Tibial artery (tissue), 4 donors: ENCODE results near the gene KLF13.
A peak's percentile ranks its signal among the peaks of the same experiment; 100 is the strongest.

Experiments used
- DNase-seq, 2 donors: peaks; one replicate each; pipeline ENCODE4 v3.0.0-alpha.2; 2019
- H3K27ac ChIP-seq, 2 donors: fragments of 200-600 bp; sonication (generic) in 1 of 2; 1 replicate in 1 of 2; 2 replicates in 1 of 2; pipeline ENCODE4 v1.5.1; 2018 to 2019; ENCODE audit warnings: mild to moderate bottlenecking in 1 of 2
- H3K27me3 ChIP-seq, 2 donors: fragments of 200-600 bp; sonication (generic) in 1 of 2; one replicate each; pipeline versions ENCODE4 v1.5.1 to v1.6.0; 2016 to 2019
- H3K36me3 ChIP-seq, 3 donors: fragments of 200-600 bp; sonication (generic) in 2 of 3; one replicate each; pipeline ENCODE4 v1.5.1; 2016 to 2019; ENCODE audit warnings: mild to moderate bottlenecking in 2 of 3
- H3K4me1 ChIP-seq, 4 donors: fragments of 200-600 bp; sonication (generic) in 2 of 4; 1 replicate in 3 of 4; 2 replicates in 1 of 4; pipeline ENCODE4 v1.5.1; 2016 to 2019
- H3K4me3 ChIP-seq, 2 donors: fragments of 200-600 bp; sonication (generic) in 1 of 2; 1 replicate in 1 of 2; 2 replicates in 1 of 2; pipeline ENCODE4 v1.5.1; 2018 to 2019; ENCODE audit warnings: mild to moderate bottlenecking in 2 of 2
- H3K9me3 ChIP-seq, 3 donors: fragments of 200-600 bp; sonication (generic) in 1 of 3; one replicate each; pipeline ENCODE4 v1.5.1; 2016 to 2019
- intact Hi-C: fragments of 100-400 bp; cut with DNase I; formaldehyde crosslinking; loops from one replicate; pipeline ENCODE4 v1.15.0; 2023; ENCODE audit warnings: low total_unique reads
- TF ChIP-seq, protein P1 (sequence below), 2 experiments: fragments of 200-600 bp in 1 of 2; fragments of 450-650 bp in 1 of 2; IDR thresholded peaks; one replicate each; pipeline ENCODE4 v1.5.1; 2017 to 2019; ENCODE audit warnings: antibody characterized with exemption in 2 of 2, mild to moderate bottlenecking in 1 of 2, moderate library complexity in 1 of 2

Gene KLF13

GRCh38 chr15:31301673-31301990 is 25.0 kb upstream of the KLF13 start:
- no peaks in the 10 kb centered on the region for H3K9me3 ChIP-seq
- intact Hi-C loops, result no loop called here
- no peak overlapping the region for H3K4me3 ChIP-seq
- H3K27me3 ChIP-seq, result peaks cover 0 to 27% of the 10 kb centered on the region in 2 donors
- peaks cover 0 to 10% (median 0%) of the 10 kb centered on the region in 4 donors for H3K4me1 ChIP-seq
- H3K36me3 ChIP-seq, result no peaks in the 10 kb centered on the region
- H3K27ac ChIP-seq, result no peak overlapping the region
- TF ChIP-seq, protein P1, sequence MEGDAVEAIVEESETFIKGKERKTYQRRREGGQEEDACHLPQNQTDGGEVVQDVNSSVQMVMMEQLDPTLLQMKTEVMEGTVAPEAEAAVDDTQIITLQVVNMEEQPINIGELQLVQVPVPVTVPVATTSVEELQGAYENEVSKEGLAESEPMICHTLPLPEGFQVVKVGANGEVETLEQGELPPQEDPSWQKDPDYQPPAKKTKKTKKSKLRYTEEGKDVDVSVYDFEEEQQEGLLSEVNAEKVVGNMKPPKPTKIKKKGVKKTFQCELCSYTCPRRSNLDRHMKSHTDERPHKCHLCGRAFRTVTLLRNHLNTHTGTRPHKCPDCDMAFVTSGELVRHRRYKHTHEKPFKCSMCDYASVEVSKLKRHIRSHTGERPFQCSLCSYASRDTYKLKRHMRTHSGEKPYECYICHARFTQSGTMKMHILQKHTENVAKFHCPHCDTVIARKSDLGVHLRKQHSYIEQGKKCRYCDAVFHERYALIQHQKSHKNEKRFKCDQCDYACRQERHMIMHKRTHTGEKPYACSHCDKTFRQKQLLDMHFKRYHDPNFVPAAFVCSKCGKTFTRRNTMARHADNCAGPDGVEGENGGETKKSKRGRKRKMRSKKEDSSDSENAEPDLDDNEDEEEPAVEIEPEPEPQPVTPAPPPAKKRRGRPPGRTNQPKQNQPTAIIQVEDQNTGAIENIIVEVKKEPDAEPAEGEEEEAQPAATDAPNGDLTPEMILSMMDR (IDR thresholded peaks at IDR 0.05), result no peak
- no peak for DNase-seq

GRCh38 chr15:31302029-31302657 is 24.5 kb upstream of the KLF13 start:
- Histone ChIP-seq H3K27ac (no peak overlapping the region), H3K36me3 (no peaks in the 10 kb centered on the region), H3K4me1 (peaks cover 0 to 5% (median 0%) of the 10 kb centered on the region in 4 donors), H3K27me3 (peaks cover 0 to 28% of the 10 kb centered on the region in 2 donors), H3K4me3 (no peak overlapping the region), H3K9me3 (no peaks in the 10 kb centered on the region)
- DNase-seq, result no peak
- TF ChIP-seq, protein P1 (IDR thresholded peaks at IDR 0.05), result no peak
- intact Hi-C loops, result no loop called here

DNA sequence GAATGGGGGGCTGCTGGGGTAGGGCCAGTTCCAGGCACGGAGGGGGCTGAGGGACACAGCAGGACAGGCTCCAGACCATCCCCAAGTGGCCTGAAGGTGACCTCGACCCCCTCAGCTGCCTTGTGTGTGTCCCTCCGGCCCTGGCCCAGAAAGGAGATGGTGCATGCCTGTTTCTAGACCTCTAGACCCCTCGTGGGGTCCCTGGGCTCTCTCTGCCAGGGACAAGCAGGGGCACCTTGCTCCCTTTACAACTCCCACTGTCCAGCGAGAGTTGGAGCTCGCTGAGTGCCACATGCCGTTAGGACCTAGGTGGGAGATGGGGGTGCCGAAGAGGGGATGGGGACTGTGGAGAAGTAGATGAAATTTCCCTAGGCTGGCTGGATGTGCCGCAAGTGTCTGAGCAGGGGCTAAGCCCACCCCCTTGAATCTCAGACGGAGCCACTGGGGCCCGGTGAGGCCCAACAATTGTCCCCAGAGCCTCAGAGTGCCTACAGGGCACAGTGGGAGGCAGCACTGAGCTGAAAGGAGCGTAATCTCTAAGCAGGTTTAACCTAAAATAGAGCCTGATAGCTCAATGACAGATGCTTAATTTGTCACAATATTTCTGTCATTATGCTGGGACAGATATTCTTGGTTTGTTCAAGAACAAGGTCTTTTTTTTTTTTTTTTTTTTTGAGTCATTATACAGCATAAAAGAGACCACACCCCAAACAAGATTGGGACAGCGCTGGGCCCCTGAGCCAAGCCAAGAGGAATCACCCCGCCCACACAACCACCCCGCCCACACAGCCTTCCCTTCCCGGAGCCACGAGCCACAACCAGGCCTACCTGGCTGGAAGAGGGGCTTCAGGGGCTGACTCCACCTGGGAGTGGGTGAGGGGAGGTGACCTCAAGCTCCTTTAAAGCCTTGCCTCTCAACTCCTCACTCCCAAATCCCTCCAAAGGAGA is 23.6 kb upstream of the KLF13 start:
- Histone ChIP-seq H3K4me1 (no peaks in the 10 kb centered on the region), H3K4me3 (no peak overlapping the region), H3K27me3 (peaks cover 0 to 30% of the 10 kb centered on the region in 2 donors), H3K27ac (no peak overlapping the region), H3K9me3 (no peaks in the 10 kb centered on the region), H3K36me3 (no peaks in the 10 kb centered on the region)
- TF ChIP-seq, protein P1 (IDR thresholded peaks at IDR 0.05), result no peak
- peak; percentile 65 to 70 for DNase-seq
- intact Hi-C loops, result no loop called here

DNA sequence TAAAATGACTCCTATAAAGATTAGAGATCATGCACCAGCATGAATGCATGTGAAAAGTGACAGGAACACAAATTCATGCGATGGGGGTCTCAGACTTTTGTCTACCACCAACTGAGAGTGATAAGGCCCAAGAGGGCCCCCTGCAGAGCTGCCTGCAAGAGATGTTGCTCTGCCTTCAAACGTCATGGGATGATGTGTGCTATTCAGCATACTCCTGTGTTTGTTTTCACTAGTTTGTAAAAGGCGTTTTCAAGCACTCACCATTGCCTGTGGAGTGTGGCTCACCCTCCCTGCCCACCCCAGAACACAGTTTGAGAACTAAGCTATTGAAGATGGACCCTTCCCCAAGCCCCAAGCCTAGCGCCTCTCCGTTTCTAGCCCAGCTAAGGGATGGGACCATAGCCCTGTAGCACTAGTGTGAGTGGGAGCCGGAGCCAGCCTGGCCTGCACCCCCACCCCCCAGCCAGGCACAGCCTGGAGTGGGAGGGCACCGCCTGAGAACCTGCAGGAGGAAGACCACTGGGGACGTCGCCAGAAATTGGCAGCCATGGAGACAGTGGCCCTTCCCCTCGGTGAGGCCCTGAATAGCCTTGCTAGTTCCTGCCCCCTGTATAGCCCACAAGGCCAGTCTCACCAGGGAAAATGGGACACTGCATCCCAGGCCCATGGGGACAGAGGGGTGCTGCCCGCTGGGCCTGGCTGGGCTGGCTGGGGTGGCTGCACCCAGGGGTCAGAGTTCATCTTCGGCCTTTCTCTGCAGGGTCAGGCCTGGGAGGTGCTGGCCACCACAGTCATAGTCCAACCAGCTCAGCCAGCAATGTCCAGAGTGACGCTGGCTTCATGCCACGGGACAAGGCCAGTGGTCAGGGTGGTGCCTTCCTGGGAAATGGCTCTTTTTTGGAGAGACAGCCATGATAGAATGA is 22.6 kb upstream of the KLF13 start:
- Histone ChIP-seq H3K27ac (no peak overlapping the region), H3K27me3 (peaks cover 0 to 33% of the 10 kb centered on the region in 2 donors), H3K9me3 (no peaks in the 10 kb centered on the region), H3K4me3 (no peak overlapping the region), H3K36me3 (no peaks in the 10 kb centered on the region), H3K4me1 (no peaks in the 10 kb centered on the region)
- peak in 1 of 2 donors; percentile 64 for DNase-seq
- TF ChIP-seq, protein P1 (IDR thresholded peaks at IDR 0.05), result no peak
- intact Hi-C loops, result no loop called here

DNA sequence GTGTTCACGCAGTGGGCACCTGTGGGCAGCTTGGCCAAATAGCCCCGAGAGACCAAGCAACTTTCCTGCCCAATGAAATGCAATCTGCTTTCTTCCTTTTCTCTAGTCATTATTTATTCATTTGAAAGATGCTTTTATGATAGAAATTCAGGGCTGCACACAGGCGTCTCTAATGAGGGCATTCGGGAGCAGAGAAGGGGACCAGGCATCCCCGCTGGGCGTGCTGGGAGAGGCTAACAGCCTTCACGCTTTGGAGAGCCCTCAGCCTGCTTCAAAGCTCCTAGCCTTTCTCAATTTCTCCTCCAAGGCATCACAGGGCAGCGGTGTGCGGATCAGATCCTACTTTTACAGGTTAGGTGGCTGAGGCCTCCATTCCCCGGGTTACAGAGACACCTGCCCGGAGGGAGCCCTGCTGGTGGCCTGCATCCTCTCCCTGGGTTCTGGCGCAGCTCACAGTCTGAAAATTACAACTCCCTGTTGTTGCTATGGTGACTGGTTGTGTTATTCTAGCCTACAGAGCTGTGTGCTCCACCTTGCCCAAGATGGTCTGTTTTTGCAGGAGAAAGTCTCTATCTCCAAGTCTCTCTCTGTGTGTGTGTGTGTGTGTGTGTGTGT is 21.8 kb upstream of the KLF13 start:
- no peak for DNase-seq
- peaks cover 0 to 39% of the 10 kb centered on the region in 2 donors for H3K27me3 ChIP-seq
- H3K4me3 ChIP-seq, result no peak overlapping the region
- H3K9me3 ChIP-seq, result no peaks in the 10 kb centered on the region
- H3K27ac ChIP-seq, result no peak overlapping the region
- no peaks in the 10 kb centered on the region for H3K4me1 ChIP-seq
- no peaks in the 10 kb centered on the region for H3K36me3 ChIP-seq
- intact Hi-C loops, result no loop called here
- TF ChIP-seq, protein P1 (IDR thresholded peaks at IDR 0.05), result no peak
